Measurements from ENCODE around the gene SLC50A1. TPM values are rescaled to one million over a fixed set of nuclear protein-coding genes. Genes with fewer than 3 reads are reported as not detected.

SLC50A1 gene, protein sequence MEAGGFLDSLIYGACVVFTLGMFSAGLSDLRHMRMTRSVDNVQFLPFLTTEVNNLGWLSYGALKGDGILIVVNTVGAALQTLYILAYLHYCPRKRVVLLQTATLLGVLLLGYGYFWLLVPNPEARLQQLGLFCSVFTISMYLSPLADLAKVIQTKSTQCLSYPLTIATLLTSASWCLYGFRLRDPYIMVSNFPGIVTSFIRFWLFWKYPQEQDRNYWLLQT
- total RNA-seq: 10 to 100 TPM; 33.3 to 43.4 TPM

DNA sequence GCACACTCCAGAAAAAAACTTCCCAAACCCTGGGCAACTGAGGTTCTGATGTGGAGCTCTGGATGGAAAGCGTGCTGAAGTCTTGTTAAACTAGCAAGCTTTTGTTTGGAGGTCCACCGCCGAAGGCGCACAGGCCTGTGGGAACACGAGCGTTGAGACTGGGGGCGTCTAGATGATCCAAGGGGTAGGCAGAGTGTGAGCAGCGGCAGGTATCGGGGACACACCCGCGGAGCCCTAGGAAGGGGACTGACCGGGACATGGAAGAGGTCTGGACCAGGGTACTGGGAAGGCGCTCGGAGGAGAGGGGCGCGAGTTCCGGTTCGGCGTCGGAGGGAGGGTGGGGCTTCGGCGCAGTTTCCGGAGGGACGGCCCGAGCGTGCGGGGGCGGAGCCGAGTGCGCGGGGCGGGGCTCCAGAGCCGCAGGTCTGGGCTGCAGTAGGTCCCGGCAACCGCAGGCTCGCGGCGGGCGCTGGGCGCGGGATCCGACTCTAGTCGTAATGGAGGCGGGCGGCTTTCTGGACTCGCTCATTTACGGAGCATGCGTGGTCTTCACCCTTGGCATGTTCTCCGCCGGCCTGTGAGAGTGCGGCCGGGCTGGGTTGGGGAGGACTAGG is at the start of gene SLC50A1:
TSS of gene SLC50A1 (plus strand) at position 438 of the 614 bp plus-strand sequence. CDS start at position 498, 60 bp downstream.

DNA sequence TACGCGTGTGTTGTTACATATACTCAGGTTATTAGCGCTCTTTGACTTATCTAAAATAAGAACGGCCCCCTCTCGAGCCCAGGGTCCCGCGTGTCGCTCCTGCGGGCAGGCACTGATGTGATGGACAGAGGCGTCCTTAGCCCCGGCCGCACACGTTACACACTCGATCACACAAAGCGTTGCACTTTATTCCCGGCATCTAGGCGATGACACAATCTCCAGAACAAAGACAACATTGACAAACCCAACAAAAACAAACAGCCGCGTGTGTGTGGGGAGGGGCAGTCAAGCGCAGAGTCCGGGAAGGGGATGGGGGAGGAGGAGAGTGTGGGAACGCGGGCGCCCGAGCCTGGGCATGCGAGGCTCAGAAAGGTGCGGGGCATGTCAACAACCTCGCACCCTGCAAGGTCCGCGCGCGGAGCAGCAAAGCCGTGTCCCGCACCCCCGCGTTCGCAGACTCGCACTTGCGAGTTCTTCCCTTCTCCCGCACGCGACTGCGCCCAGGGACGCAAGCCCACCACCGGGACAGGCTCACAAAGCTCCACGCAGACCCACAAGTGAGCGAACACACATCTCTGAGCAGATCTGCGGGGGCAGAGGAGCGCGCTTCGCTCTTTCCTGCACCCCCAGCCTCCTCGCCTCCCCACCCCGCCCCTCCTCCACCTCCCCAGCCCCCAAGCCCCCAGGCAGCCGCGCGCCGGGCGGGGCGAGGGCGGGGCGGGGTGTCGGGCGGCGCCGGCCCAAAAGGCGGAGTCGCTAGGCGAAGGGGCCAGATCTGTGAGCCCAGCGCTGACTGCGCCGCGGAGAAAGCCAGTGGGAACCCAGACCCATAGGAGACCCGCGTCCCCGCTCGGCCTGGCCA is 8.3 kb upstream of the SLC50A1 start, which contains the start of gene EFNA1:
TSS of gene EFNA1 (plus strand) at position 772 of the 862 bp plus-strand sequence. CDS start 102 bp downstream, outside the sequence.

DNA sequence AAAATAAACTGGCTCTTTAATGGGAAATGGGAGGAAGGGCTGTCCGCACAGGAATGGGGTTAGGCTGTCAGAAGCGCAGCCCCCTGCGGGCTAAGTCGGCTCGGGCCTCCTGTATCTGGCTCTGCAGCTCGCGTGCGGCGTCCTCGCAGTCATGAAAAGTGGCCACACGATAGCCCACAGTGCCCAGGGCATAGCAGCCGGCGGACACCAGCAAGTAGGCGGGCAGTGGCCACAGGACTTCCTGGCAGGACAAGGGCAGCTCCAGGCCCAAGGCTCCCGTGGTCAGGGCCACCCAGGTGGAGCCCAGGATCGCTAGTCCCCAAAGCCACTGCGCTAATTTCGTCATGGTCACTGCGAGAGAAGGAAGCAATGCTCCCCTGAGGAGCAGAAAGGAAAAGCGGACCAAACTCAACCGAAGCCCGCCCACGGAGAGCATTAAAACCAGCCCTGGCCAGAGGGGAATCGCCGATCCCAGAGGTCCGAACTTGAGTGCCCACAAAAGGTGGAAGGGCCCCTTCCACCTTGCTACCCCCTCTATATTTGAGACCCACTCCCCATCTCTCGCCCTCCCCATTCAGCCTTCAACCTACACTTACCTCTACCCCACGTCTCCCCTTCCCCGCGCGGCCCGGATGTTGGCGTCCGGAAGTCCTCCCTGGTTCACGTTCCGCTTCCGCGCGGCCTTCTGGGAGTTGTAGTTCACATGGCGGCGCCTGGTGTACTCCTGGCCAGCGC is 4.4 kb downstream of the SLC50A1 start, which contains the start of gene DPM3:
TSS of gene DPM3 (minus strand) at position 637 of the 735 bp plus-strand sequence. CDS start at position 346, 291 bp downstream.

DNA sequence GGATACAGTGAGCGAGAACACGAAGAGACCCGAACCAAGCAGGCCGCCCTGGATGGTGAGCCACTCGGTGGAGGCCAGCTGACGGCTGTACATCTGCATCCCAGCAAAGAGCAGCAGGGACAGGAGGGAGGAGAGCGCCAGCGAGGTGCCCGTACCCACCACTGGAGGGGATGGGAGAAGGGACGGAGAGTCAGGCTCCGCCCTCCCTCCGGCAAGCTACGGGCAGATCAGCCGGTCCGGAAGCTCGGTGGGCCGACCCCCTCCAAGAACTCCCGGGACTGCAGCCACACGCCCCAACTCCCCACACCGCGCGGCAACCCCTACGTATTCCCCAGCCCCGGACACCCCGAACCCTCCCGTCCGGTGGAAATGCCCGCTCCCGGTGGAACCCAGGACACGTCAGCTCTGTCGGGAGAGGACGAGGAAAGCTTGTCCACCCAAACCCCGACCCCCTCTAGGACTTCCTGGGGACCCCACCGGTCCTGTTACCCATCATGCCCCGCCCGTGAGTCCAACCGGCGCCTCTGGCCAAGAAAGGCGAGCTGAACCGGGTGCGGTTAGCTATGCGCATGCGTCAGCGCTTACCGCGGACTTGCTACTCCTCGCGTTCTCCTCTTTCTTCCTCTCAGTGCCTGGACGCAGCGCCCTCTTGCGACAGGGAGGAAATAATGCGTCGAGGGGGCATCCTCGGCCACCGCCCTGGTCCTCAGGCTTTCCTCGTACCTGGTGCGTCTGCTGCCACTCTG is 37.3 kb downstream of the SLC50A1 start, which contains the start of gene KRTCAP2:
TSS of gene KRTCAP2 (minus strand) at position 573 of the 746 bp plus-strand sequence. CDS start at position 493, 80 bp downstream.

DNA sequence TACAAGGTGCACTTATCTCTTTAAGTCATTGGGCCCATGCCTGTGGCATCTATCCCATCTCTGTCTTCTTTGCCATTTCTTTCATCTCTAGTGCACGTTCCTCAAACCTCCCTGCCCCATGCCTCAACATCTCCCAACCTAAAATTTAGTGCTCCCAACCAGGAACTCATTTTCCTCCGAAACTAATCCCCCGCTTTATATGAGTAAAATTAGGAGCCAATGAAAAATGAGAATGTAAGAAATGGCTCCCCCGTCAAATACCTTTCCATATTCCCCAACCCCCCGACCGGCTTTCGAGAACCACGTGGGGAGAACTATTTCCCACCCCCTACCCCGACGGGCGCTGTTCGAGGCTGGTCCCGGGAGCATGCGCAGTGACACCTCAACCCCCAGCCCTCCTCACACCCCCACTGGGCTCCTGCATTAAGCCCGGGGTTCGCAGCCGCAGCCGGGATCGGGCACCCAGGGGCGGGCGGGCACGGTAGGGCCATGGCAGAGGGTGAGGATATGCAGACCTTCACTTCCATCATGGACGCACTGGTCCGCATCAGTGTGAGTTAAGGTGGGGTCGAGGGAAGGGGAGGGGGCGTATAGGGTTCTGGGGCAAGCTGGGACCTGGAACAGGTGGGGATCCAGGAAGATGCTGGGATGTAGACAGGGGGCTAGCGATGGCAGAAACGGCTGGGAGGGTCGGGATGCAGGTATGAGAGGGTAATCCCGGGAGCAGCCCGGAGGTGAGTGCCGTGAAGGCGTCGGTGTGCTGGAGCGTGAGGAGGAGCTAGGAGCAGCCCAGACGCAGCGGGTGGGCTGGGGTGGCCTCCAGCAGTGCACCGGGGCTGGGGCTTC is 38.0 kb downstream of the SLC50A1 start, which contains the start of gene TRIM46:
TSS of gene TRIM46 (plus strand) at position 372 of the 846 bp plus-strand sequence. CDS start at position 490, 118 bp downstream.

Small RNA genes within 50 kb of the gene (small RNA-seq; reads per million reads assigned to genes)
- gene HMGN2P18 (0 reads per million in 2 donors), gene RF00019 (0 reads per million in 2 donors)

Other genes starting within 250 kb of the SLC50A1 start
- gene PMVK, start 199.1 kb upstream of the SLC50A1 start, total RNA-seq: 10 to 100 TPM in 1 of 2 donors, 1 to 10 TPM in 1; 8.3 to 11.0 TPM
- gene PBXIP1, start 179.8 kb upstream of the SLC50A1 start, total RNA-seq: 10 to 100 TPM; 23.0 to 39.9 TPM
- 10 to 100 TPM; 15.7 to 22.0 TPM for gene PYGO2, start 174.1 kb upstream of the SLC50A1 start, total RNA-seq
- 100 to 1,000 TPM; 114 to 143 TPM for gene SHC1, start 165.1 kb upstream of the SLC50A1 start, total RNA-seq
- 100 to 1,000 TPM in 1 of 2 donors, 10 to 100 TPM in 1; 59.9 to 210 TPM for gene CKS1B, start 161.2 kb upstream of the SLC50A1 start, total RNA-seq
- 10 to 100 TPM; 33.4 to 46.0 TPM for gene FLAD1, start 152.5 kb upstream of the SLC50A1 start, total RNA-seq
- gene LENEP, start 142.3 kb upstream of the SLC50A1 start, total RNA-seq: 1 to 10 TPM in 1 of 2 donors, under 1 TPM in 1; 0.67 to 1.0 TPM
- gene ZBTB7B, start 133.1 kb upstream of the SLC50A1 start, total RNA-seq: 10 to 100 TPM; 20.0 to 25.8 TPM
- gene DCST2, start 102.1 kb upstream of the SLC50A1 start, total RNA-seq: under 1 TPM in 1 of 2 donors, not detected in 1; under 0.01 TPM
- gene DCST1, start 102.0 kb upstream of the SLC50A1 start, total RNA-seq: under 1 TPM in 1 of 2 donors, not detected in 1; under 0.01 TPM
- gene ADAM15, start 84.5 kb upstream of the SLC50A1 start, total RNA-seq: 10 to 100 TPM; 65.7 to 78.6 TPM
- 1 to 10 TPM; 2.1 to 3.3 TPM for gene EFNA4, start 72.1 kb upstream of the SLC50A1 start, total RNA-seq
- under 1 TPM; 0.33 to 0.69 TPM for gene EFNA3, start 57.0 kb upstream of the SLC50A1 start, total RNA-seq
- 10 to 100 TPM in 1 of 2 donors, 1 to 10 TPM in 1; 8.3 to 13.4 TPM for gene EFNA1, start 8.0 kb upstream of the SLC50A1 start, total RNA-seq
- 10 to 100 TPM; 33.3 to 74.0 TPM for gene DPM3, start 4.7 kb downstream of the SLC50A1 start, total RNA-seq
- 100 to 1,000 TPM; 123 to 126 TPM for gene KRTCAP2, start 37.5 kb downstream of the SLC50A1 start, total RNA-seq
- gene TRIM46, start 38.0 kb downstream of the SLC50A1 start, total RNA-seq: 1 to 10 TPM; 3.4 to 4.3 TPM
- gene THBS3, start 72.0 kb downstream of the SLC50A1 start, total RNA-seq: 10 to 100 TPM in 1 of 2 donors, 1 to 10 TPM in 1; 8.0 to 10.3 TPM
- gene MTX1, start 72.8 kb downstream of the SLC50A1 start, total RNA-seq: 10 to 100 TPM; 38.9 to 59.3 TPM
- 1 to 10 TPM; 6.5 to 7.7 TPM for gene ENTREP3, start 119.6 kb downstream of the SLC50A1 start, total RNA-seq
- gene SCAMP3, start 126.5 kb downstream of the SLC50A1 start, total RNA-seq: 10 to 100 TPM; 61.3 to 67.8 TPM
- gene CLK2, start 137.7 kb downstream of the SLC50A1 start, total RNA-seq: 10 to 100 TPM; 19.6 to 20.3 TPM
- gene HCN3, start 141.6 kb downstream of the SLC50A1 start, total RNA-seq: 1 to 10 TPM; 1.0 to 2.0 TPM
- under 1 TPM in 1 of 2 donors, not detected in 1; 0.33 TPM for gene PKLR, start 165.6 kb downstream of the SLC50A1 start, total RNA-seq
- 100 to 1,000 TPM; 295 to 435 TPM for gene FDPS, start 173.0 kb downstream of the SLC50A1 start, total RNA-seq
- gene RUSC1, start 185.0 kb downstream of the SLC50A1 start, total RNA-seq: 10 to 100 TPM; 17.9 to 24.6 TPM

Measured in melanocyte of skin (primary cell).